HG03457 (cell line): ENCODE data around the gene FOSL2.

Experiments
- ATAC-seq: cut with Tn5 transposase; IDR thresholded peaks from one replicate; pipeline ENCODE4 v1.9.1; 2021; ENCODE audit warnings: moderate number of reproducible peaks; ENCODE audit not compliant: unreplicated experiment

Gene FOSL2

GRCh38 chr2:28430377-28430765 lies 37.7 kb downstream of the FOSL2 start:
- ATAC-seq: no peak

DNA sequence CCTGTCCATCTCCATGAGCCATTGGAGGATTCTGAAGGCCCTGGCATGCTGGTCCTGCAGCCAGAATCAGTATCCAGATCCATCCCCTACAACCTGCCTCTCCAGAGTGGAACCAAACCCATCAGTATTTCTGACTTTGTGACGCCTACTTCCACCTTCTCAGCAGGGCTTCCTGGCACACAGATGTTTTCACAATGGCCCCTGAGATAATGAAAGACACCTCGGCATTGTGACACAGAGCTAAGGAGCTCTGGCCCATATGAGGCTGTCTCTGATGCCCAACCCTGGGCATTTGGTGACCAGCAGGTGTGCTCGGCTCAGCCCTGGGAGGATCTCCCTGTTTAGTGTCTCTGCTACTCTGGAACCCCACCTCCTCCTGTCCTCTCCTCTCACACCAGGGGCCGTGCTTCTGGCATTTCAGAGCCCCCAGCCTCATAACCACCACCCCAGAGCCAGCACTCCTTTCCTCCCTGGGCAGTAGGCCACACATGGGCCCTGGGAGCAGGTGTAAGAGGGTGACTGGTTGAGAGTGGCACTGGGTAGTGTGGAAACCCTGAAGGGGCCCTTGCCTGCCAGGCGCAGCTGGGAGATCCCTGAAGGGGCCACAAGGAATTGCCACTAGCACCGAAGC lies 38.2 kb downstream of the FOSL2 start:
- no peak for ATAC-seq

GRCh38 chr2:28431741-28432140 lies 39.1 kb downstream of the FOSL2 start:
- ATAC-seq: no peak

DNA sequence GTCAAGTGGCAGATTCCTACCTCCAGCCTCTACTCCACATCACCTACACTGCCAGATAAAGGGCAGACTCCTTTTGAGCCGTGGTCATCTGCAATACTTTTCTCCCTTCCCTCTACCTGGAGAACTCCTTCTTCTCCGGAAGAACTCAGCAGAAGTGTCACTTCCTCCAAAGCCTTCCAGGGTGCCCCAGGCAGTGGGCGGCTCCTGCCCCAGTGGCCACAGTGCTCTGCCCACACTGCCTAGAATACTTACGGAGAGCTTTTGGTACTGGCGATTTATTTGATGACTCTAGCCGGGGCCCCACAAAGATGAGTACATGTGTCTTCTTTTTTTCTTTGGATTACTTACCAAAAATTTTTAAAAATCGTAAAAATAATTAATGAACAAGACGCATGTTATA lies 39.7 kb downstream of the FOSL2 start:
- no peak for ATAC-seq

DNA sequence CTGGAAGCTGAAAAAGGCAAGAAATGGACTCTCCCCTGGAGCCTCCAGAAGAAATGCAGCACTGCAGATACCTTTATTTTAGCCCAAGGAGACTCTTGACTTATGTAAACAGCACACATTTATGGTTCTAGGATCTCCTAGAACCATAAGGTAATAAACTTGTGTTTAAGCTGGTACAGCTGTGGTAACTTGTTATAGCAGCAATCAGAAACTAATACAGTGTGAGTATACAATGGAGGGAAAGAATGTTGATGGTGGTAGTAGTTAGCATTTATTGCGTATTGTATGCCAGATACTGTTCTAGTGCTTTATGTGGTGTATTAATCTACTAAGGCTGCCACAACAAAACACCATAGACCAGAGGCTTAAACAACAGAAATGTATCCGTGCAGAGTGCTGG lies 40.6 kb downstream of the FOSL2 start:
- ATAC-seq: no peak

- ATAC-seq: no peak
These were observed 41.4 kb downstream of the FOSL2 start for GRCh38 chr2:28433935-28434599.

DNA sequence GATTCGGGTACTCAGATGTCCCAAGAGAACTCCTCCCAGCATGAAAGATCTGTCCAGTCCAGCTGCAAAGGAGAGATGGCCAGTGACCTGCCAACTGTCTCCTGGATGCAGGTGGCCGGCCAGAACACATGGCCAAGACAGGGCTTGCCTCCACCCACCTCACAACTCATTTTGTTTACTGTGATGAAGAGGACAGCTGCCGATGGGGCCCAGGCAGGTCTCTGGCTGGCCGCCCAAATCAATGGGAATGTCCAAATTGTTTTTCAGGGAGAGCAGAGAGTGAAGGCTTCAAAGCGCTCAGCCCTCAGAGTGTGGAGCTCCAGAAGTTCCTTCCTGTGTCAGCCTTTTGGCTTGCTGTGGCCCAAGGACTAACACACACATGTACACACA lies 41.9 kb downstream of the FOSL2 start:
- no peak for ATAC-seq

GRCh38 chr2:28435241-28435640 lies 42.6 kb downstream of the FOSL2 start:
- no peak for ATAC-seq

- no peak for ATAC-seq
These were observed 43.2 kb downstream of the FOSL2 start for GRCh38 chr2:28435814-28436351.

DNA sequence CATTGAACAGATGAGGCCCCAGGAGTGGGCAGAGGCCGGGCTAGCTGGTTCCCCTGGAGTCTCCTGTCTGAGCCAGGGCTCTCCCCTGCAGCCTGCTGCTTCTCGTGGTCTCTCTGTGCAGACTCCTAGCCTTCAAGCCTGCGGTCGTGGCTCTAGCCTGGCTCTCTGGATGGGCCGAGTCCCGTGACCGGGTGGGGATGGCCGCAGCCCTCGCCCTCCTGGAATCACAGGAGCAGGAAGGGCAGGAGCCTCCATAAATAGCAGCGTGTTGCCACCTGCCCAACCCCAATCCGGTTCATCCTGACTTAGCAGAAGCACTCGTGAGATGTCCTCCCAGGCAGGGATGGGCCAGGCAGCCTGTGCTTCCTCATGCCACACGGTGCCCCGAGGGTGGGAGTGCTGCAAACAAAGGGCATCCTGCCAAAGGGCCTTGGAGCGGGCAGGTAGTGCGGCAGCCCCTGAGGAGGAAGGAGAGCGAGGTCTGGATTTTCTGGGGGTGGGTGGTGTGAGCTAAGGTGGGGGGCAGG lies 43.9 kb downstream of the FOSL2 start:
- no peak for ATAC-seq

- ATAC-seq: no peak
These were observed 44.6 kb downstream of the FOSL2 start for GRCh38 chr2:28437149-28437835.

DNA sequence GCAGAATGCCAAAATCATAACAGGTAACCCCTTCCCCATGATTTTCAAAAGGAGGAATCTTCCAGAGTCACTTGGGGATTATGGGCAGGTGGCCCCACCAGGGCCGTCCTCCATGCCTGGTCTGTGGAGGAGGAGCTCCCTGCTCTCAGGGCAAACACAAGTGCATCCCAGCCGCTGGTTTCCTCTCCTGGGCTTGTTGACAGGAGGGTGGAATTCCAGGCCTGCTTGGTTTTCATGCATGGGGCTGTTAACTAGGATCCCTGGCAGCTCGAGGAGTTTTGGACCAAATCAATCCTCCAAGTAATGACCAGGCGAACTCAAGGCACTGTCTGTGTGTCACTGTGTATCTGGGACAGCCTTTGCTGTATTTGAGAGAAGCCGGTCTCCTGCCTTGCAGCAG lies 45.3 kb downstream of the FOSL2 start:
- ATAC-seq: no peak

DNA sequence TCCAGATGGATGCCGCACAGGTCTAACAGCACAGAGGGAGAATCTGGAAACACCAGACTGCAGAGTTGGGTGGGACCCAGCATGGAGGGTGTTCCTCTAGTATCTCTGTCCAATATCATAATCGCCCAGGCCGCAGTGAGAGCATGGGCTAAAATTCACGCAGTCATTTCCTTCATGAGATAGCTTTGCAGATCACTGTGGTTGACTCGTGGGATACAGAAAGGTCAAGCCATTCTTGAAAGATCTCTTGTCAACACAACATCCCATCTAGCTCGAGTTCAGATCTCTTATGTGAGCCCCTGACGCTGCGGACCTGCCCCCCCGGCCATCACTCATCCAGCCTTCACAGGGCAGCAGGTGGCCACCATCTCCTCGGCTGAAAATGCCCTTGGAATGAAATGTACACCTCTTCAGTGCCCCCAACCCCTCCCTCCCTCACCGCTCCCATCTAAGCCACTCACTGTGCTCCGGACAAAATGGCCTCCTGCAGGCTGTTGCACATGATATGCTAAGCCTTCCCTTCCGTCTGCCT lies 45.9 kb downstream of the FOSL2 start:
- ATAC-seq: no peak

DNA sequence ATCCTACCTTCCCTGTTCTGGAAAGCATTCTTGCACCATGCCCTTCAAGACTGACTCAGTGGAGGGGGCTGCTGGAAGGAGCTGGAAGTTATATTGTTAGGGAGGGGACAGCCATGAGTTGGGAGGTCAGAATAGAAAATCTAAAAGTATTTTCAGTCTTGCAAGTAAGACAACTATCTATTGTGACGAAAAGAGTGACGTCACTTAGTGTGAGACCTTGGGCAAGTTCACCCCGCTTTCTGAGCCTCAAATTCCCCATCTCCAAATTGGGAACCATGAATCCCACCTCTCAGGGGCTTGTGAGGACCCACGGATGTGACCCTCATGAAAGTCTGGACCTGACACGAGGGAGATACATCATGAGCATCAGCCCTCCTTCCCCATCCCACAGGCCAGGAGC lies 46.5 kb downstream of the FOSL2 start:
- ATAC-seq: no peak

- no peak for ATAC-seq
These were observed 47.1 kb downstream of the FOSL2 start for GRCh38 chr2:28439763-28440162.

- no peak for ATAC-seq
These were observed 49.7 kb downstream of the FOSL2 start for GRCh38 chr2:28442328-28442727.

GRCh38 chr2:28444956-28445355 lies 52.3 kb downstream of the FOSL2 start:
- ATAC-seq: no peak

DNA sequence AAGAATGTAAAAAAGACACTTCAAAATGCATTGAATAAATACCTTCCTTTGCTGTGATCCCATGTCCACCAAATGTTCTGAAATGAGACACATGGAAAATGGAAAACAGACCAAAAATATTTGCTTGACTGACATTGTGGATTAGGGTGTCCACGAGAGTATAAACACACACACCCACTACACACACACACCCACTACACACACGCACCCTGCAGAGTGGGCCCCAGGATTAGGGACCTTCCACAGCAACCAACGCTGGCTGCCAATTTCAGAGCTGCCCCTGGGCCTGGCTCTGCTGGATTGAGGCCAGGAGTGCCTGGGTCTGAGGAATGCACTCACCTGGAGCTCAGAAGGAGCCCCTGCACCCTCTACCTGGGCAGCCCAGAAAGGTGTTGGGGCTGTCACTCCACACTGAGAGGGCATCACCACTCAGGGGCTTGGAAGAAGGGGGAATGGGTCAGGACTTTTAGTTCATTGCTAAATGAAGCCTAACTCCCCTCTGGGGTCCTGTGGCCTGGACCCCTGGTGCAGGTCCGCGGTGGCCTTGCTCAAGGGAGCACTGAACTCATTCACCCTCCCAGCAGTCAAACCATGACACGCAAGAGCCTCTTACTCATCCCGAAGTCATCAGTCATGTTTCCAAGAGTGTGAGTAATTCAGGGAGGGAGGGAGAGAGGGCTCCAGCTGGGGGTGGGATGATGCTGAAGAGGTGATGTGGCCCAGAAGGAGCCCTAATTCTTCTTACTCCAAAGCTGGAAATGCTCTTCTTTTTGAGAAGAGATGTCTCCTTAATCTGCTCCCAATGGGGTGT lies 53.0 kb downstream of the FOSL2 start:
- ATAC-seq: no peak

GRCh38 chr2:28446531-28446930 lies 53.9 kb downstream of the FOSL2 start:
- ATAC-seq: no peak

DNA sequence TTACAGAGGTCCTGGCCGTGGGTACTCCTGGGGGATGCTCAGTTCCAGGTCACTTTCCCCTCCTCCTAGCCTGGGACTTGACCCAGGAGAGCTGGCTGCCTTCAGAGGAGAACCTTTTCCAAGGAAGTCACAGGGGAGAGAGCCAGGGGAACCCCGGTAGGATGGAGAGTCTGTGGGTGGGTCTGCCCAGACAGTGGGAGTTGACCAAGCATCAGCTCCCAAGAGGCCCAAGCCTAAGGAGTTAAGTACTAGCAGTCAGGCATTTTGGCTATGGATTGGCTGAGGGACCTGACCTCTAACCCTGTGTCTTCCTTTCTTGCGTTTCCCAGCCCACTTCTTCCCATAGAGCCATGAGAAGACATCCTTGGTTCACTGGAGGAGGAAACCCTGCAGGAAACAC lies 54.4 kb downstream of the FOSL2 start:
- no peak for ATAC-seq
